ENCODE measurements around the gene CDH23.
A peak's percentile ranks its signal among the peaks of the same experiment; 100 is the strongest.

Gene CDH23

GRCh38 chr10:71530781-71531180 lies 134.1 kb downstream of the CDH23 start:
- no peak overlapping the region for H3K27ac ChIP-seq
- CTCF ChIA-PET: no interaction called here
- DNase-seq (ENCODE audit: low spot score): no peak
- POLR2A ChIA-PET (ENCODE audit: low non-redundant PET): no interaction called here
- TF ChIP-seq CTCF (conservative IDR thresholded peaks at IDR 0.05; ENCODE audit: low read depth): no peak

GRCh38 chr10:71531485-71532446 lies 135.0 kb downstream of the CDH23 start:
- DNase-seq (ENCODE audit: low spot score): no peak
- ChIA-PET CTCF (interaction anchor here (0.7 to 0.8 kb wide), 2 partner anchors 168 to 228 kb away, joined by 3 to 7 read pairs; no protein-coding TSS in a partner anchor), POLR2A (ENCODE audit: low non-redundant PET) (no interaction called here)
- H3K27ac ChIP-seq: no peak overlapping the region
- TF ChIP-seq CTCF (conservative IDR thresholded peaks at IDR 0.05; ENCODE audit: low read depth): no peak

GRCh38 chr10:71532878-71533277 lies 136.2 kb downstream of the CDH23 start:
- ChIA-PET POLR2A (ENCODE audit: low non-redundant PET) (no interaction called here), CTCF (no interaction called here)
- DNase-seq (ENCODE audit: low spot score): no peak
- TF ChIP-seq CTCF (conservative IDR thresholded peaks at IDR 0.05; ENCODE audit: low read depth): no peak
- H3K27ac ChIP-seq: no peak overlapping the region

- POLR2A ChIA-PET (ENCODE audit: low non-redundant PET): no interaction called here
- DNase-seq (ENCODE audit: low spot score): no peak
- CTCF ChIA-PET: interaction anchor here (0.6 kb wide), 1 partner anchor 149 kb away, joined by 4 read pairs; no protein-coding TSS in a partner anchor
- no peak overlapping the region for H3K27ac ChIP-seq
- no peak for TF ChIP-seq CTCF (conservative IDR thresholded peaks at IDR 0.05; ENCODE audit: low read depth)
Measured at GRCh38 chr10:71533936-71534335, 137.2 kb downstream of the CDH23 start.

GRCh38 chr10:71534568-71535194 lies 138.0 kb downstream of the CDH23 start:
- CTCF ChIA-PET: interaction anchor here (1.3 kb wide), 1 partner anchor 14 kb away, joined by 4 read pairs; no protein-coding TSS in a partner anchor
- POLR2A ChIA-PET (ENCODE audit: low non-redundant PET): interaction anchor here (0.6 kb wide), 1 partner anchor 175 kb away, joined by 9 read pairs; no protein-coding TSS in a partner anchor
- no peak overlapping the region for H3K27ac ChIP-seq
- DNase-seq (ENCODE audit: low spot score): no peak
- no peak for TF ChIP-seq CTCF (conservative IDR thresholded peaks at IDR 0.05; ENCODE audit: low read depth)

GRCh38 chr10:71536332-71536731 lies 139.6 kb downstream of the CDH23 start:
- CTCF ChIA-PET: no interaction called here
- DNase-seq (ENCODE audit: low spot score): peak; percentile 21
- no peak overlapping the region for H3K27ac ChIP-seq
- TF ChIP-seq CTCF (conservative IDR thresholded peaks at IDR 0.05; ENCODE audit: low read depth): no peak
- POLR2A ChIA-PET (ENCODE audit: low non-redundant PET): no interaction called here

Measured in RWPE1 (cell line).